Suppressor macrophage (primary cell): Measurements from ENCODE around the gene ZSWIM6.

Experiments
- DNase-seq, 4 experiments: peaks; one replicate each; pipeline ENCODE4 v3.0.0-alpha.2; 2020 to 2022

ZSWIM6 gene

DNA sequence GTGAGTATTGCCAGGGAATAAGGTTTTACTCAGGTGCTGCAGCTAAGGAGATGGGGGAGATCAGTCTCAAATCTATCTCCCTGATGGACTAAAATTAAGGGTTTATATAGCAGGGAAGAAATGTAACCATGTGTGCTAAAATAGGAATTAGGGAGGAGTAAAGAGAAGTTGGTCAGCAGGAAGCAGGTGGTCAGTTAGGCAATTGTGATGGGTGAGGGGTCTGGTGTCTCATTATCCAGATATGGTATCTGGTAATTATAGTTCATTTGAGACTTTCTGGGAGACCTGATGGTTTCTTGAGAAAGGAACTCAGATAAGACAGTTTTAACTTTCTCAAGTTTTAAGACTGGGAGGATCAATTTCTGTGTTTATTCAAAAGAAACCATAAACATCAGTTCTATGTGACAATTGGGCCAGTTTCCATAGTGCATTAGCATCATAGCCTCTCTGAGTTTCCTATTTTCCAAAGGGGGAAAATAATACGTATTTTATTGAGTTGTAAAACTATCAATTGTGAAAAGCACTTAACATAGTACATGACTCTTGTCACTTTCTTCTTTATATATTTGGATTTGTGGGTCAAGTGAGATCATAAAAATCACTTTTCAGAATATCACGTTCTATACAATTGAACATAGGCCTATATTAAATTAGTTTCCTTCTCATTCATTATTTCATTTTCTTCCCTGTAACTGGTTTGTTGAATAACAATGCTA, 115.9 kb downstream of the ZSWIM6 start:
- DNase-seq = no peak

DNA sequence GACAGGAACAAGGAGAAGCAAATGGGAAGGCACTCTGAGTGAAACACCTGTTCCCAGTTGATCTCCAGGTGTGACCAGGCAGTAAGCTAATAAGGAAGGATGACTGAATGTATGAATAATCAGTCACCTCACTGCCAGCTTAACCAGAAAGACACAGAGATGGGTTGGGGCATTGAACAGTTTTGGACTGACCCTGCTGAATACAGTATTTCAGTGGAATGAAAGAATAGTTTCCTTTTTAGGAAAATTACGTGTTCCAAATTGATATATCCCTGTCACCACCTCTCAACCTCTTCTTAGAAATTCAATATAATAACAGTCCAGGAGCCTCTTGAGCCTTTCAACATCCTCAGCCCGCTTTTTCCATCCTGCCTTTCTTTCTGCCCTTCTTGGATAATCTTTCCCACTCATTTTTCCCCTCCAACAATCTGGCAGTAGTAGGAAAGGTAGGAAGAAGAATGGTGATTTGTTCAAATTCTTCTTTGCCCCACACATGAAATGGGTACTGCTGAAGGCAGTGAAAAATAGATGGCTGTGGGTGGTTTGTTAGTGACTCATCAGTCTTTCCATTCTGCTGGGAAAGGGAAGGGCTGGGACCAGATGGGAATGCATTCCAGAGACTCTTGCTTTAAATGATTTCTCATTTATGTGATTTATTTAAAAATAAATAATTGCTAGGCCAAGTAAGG, 117.9 kb downstream of the ZSWIM6 start:
- DNase-seq = peak in 1 of 4 experiments; percentile 8

DNA sequence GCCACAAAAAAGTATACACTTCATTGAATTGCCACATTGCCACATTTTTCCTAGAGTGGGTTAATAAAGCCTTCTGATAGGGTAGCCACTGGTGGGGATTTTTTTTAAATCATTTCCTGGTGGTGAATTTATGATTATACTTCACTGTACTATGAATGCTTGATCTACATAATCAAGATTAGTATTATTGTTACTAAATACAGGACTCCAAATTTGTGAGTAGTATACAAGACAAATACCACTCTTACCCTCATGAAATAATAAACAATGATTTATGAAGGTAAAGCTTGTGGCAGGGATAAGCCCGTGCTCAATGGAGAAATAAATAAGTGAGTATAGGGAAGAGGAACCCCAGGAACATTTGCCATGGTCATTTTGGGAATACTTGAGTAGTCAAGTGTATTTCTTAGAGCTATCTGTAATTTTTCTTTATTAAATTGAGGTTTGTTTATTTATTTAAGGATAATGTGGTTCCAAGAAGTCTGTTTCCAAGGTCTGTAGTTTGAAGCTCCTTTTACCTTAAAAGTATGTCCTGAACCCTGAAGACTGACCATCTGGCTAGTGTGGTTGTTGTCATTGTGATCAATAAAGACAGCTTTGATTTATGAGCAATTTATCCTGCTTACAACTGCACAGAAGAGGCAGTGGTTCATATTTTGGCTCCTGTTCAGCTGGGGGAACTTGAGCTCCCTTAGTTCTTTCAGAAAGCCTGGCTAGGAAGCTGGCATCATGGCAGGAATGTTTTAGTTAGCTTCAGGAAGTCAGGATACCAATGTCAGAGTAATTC, 118.6 kb downstream of the ZSWIM6 start:
- DNase-seq = peak in 1 of 4 experiments; percentile 6

DNA sequence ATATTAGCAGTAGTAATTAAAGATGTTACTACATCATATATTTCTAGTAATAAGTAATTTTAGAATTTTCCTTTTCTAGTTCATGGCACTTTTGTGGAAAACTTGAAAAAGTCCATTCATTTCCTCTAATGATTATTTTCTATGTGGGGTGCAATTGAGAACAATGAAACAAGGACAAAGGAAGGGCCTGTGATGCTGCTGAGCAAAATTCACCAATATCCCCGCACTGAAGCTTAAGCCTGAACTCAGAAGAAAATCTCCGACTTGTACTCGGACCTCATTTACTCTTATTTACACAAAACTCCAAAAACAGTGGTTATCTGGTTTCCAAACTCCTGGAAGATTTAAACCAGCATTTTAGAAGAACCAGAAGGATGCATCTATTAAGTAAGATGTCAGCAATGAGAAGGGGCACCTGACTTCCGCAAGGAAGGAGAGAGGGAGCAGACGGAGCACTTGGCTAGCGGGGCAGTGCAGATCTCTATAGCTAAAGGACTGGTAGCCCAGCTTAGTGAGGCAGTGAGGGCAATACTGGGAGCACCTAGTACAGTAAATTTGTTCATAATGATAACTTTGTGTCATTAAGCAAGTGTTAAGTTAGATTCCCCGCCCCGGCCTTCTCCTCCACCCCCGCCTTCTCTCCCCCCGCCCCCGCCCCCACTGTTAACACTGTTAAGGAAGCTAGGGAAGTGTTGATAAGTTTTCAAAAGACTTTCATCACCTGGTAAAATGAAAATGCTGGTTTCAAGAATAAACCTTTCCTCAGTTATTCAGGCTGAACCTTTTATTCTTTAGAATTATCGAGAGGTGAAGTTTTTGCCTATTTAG, 123.3 kb downstream of the ZSWIM6 start:
- no peak for DNase-seq

DNA sequence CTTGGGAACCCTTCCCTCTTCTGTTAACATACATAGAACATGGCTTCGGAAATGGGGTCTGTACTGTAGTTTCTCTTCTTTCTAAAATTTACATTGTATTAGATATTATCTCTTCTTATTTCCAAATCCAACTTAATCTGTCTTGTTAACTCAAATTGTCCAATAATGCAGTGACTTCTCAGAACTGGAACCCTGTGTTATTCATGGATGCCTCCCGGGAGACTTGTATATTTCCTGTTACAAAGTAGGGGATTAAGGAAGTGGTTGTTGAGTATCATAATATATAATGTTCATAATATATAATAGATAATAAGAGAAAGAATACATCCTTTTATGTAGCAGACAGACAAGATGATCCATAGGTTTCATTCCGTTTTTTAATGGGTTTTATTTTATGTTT, 128.4 kb downstream of the ZSWIM6 start:
- DNase-seq = no peak

DNA sequence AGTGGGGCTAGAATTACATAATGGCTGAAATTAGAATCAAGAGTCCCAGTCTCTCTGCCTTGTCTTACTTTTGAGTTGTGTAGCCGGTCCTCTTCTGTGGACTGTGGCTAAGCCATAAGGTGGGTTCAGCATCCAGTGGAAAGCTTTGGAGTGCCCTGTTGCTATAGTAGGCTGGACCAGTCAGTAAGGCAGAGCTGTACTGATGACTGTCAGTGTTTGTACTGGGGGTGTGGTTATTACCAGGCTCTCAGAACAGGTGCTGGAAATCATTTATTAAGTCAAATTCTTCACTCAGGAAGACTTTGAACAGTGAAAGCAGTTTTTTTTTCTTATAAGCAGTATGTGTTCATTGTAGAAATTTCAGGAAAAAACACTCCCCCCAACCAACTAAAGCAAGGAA, 129.4 kb downstream of the ZSWIM6 start:
- no peak for DNase-seq

DNA sequence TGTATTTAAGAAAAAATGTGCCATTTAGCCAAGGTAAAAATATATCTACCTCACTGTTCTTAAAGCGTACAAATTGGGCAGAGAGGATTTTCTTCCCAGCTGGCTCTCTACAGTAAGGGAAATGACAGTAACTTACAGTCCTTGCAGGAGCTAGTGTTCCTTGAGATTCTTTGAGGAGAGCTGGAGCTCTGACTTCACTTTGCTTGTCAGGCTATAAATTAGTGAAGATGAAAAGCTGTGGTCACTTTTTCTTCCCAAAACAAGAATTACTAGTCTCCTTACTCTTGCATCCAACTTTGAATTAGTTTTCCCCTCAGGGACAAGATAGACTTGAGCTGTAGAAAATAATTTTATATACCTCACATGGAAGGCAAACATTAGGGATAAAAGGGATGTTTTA, 129.9 kb downstream of the ZSWIM6 start:
- no peak for DNase-seq

DNA sequence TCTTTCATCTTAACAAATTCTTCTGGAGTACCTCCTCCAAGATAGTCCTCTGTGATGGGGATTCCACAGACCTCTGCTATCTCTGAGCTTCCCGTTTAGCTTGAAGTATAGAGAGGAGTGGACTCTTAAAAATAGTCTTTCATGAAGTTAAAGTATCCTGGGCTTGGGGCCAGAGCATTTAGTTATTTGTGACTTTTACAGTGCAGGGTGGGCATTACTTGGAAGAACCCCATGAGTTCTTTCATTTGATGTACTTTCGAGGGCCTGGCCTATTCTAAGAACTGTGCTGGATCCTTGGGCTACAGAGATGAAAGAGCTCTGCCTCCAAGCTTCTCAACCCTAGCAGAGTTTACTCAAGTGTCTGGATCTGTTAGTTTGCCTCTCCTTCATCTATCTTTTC, 131.5 kb downstream of the ZSWIM6 start:
- no peak for DNase-seq

DNA sequence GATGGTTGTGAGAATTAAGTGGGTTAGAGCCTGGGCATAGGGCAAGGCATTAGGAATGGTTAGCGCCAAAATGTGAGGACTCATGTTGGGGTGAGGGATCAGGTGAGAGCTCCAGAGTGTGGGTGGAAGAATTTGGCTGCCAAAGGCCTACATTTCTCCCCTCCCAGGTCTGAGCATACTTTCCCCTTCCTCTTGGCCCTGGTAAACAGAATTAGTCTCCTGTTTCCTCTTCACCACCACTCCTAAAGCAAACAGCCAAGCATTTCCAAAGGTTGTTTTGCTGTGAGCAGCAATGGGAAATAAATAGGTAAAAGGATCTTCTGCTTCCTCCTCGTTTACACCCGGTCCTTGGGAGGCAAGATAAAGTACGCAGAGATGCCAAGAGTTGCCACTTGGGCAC, 132.5 kb downstream of the ZSWIM6 start:
- no peak for DNase-seq

DNA sequence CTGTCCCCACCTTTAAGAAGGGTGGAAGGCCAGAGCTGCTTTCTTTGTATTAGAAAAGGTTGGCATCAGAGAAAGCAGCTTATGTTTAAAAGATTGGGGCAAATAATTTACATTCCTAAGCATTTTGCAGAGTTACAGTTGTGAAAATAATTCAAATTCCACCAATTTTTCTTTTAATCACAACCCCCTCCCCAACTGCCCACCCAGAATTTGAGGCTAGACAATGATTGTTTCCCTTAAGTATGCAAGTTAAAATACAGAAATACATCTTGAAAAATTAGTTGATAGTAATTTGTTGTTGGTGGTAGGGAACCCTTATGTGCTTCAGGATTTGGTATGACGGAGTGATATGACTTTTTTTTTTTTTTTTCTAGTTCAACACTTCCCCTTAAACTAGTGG, 133.0 kb downstream of the ZSWIM6 start:
- DNase-seq = no peak

DNA sequence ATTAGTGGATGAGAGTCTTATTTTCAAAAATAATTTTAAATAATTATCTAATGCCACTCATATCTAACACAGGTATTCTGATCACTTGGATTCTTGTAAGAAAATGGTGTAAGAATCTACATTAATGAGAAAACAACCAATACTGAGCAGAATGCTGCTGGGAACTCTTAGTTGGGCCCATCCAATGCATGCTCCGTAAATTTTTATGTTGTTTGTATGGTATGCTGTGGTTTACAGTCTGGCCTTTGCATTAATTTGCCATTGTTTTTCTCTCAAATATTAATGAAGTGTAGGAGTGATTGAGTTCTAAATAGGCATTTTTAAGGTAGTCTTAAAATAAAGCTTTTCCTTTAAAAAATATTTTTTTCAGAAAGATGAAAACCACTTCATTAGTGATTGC, 133.4 kb downstream of the ZSWIM6 start:
- DNase-seq = no peak

DNA sequence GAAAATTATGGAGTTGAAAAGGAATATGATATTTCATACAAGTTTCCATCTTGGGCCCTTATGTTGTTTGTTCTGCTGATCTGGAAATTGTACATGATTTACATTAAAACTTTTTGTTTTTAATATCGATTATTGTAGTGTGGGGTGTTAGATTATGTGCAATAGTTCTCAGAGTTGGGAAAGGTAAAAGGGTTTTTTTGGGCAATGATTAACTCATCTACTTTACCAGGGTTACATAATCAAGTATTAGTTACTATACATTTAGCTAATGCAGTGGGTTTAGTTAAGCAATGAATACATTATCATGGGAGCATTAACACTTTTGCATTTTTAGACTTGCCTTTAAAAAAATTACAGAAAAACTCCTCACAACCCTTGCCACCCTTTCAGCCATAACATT, 134.0 kb downstream of the ZSWIM6 start:
- peak in 1 of 4 experiments; percentile 16 for DNase-seq

DNA sequence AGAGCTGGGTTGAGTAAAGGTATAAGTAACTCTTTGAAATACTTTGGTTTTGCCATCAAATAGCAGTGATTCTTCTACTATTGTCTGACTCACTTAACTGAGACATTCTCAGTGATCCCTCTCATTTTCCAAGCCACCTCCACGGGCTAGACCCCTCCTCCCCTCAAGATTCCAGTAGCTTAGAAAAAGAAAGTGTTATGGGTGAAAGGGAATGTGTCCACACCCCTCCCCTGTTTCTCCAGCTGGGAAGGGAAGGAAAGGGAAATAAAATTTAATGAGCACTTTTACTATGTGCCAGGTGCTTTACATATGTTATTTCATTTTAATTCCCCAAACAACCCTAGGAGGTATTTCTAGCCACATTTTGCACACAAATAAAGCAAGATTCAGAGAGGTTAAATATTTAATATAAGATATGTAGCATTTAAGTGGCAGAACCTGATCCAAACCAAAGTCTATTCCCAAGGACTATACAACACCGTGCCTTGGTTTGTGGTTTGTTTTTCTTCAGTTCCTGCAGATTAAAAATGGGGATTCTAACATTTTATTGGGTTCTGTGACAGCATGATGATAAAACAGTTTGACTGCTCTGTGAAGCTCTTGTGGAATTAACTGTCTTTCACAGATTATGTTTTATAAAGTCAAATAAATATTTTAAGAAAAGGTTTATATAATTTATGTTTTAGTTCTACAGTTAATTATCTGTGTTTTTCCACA, 135.9 kb downstream of the ZSWIM6 start:
- no peak for DNase-seq

DNA sequence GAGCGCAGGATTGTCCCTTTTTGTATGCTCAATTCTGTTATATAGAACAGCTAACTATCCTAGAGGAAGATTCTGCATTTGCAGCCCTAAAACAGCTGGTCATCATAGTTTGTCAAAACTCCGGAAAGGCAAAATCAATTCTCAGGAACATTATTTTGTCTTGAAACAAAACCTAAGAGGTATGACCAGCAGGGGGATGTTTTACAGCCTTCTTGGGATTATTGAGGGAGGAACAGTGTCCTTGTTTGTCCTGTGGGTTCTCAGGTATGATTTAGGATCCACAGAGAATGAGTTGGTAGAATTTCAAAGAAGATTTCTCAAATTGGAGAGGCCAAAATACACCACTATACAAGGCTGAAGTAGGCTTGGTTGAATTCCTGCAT, 136.4 kb downstream of the ZSWIM6 start:
- no peak for DNase-seq

DNA sequence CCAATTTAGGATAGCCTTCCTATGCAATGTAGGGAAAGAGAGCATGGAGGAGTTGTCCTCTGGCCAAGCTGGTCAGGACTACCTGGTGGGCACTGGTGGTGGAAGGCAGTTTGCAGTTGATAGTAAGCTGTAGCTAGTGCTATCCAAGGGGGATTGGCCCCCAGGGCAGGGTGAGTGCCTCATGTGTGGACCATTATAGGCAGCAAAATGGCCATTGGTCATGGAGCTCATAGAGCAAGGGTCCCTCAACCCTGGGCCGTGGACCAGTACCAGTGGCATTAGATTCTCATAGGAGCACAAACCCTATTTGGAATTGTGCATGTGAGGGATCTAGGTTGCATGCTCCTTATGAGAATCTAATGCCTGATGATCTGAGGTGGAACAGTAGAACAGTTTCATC, 139.3 kb downstream of the ZSWIM6 start:
- no peak for DNase-seq

DNA sequence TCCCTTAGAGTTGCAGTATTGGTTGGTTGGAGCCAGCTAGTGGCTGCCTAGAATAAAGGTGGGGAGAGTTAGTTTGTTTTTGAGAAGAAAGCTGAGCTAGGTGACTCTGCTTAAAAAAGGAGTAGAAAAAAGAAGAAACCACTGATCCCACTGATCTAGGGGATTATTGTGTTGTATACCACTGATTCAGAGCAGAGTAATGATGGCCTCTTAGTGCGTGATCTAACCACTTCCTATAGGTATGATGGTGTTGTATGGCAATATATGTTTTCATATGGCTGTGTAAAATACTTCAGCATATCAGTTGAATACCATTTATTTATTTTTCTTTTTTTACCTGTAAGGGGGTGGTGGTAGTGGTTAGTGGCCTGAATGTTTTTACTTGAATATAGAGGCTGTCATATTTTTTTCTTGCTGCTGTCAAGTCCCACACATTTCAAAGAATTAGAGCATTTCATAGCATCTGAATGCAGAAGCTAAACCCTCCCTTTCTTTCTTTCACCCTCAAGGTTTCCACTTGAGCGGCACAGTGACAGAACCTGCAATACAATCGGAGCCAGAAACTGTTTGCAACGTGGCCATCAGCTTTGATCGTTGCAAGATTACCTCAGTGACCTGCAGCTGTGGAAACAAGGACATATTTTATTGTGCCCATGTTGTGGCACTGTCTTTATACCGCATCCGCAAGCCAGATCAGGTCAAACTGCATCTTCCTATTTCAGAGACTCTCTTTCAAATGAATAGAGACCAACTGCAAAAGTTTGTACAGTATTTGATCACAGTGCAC, 140.3 kb downstream of the ZSWIM6 start:
- DNase-seq = no peak

DNA sequence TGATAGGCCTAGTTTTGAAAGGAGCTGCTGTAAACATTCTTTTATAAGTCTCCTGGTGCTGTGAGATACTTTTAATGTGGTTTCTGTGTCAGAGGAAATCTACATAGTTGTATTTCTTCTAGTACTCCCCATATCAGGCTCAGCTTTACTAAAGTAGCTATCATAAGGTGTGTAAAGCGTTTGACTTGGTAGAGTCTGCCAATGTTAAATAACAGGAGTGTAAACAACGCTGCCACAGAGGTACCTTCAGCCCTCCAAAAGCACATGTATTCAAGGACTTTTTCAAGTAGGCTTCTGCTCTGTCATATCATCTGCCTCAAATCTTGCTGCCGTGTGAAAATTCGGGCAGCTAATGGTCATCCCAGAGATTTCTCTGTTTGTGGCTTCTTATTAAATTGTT, 142.7 kb downstream of the ZSWIM6 start:
- DNase-seq = no peak

DNA sequence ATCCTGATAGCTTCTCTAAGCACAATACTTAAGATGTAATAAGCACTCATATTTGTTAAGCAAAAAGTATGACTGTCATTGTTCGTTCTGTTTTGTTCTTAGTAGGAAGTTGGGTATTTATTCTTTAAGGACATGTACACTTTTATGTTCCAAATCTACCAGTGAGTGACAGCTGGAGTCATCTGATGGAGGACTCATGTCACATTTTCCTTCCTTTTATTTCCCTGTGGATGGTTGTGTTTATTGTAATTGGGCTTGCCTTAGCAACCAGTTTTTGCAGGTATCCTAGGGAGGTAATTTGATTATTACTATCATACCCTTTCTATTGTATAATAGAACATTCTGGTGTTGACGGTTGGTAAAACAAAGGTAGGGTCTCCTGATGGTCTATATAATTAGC, 145.7 kb downstream of the ZSWIM6 start:
- no peak for DNase-seq

DNA sequence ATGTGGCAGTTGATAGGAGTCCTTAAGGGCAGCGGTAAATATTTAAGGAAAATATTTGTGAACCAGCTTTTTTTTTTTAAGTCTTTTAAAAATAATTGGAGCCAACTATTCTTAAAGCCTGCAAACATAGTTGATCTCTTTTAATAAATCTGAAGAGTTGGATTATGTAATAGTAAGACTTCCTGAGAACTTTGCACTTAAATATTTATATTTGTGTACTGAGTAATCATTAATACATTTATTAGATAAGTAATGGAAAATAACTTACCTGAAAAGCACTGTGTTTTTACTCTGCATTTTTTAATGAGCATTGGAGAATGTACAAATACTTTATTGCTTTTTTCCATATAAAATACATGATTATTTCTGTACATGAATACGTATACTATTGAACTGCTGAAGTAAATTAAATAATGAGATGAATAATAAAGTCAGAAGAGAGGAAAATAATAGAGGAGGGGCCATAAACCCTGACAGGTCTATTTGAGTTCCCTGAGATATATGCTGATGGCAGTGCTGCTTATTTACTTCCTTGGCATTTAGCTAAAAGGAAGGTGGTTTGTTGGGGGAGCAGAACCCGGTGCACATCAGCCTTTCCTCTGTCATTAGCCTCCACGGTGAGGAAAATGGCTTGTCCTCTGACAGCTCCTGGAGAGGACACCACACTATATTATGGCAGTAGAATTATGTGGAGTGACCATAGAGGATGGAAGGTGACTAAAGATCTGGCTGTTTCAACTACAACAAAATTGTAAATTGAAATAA, 148.0 kb downstream of the ZSWIM6 start:
- no peak for DNase-seq

DNA sequence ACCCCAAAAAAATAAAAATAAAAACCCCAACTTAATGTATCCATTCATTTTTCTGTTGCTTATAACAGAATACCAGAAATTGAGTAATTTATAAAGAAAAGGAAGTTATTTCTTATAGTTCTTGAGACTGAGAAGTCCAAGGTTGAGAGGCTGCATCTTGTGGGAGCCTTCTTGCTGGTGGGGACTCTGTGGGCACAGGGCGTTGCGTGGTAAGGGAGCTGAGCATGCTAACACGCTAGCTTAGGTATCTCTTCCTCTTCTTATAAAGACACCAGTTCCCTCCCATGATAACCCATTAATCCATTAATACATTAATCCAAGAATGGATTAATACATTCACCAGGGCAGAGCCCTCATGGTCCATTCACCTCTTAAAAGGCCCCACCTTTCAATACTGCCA, 150.9 kb downstream of the ZSWIM6 start:
- DNase-seq = peak in 3 of 4 experiments; percentile 12 to 33 (median 27)

DNA sequence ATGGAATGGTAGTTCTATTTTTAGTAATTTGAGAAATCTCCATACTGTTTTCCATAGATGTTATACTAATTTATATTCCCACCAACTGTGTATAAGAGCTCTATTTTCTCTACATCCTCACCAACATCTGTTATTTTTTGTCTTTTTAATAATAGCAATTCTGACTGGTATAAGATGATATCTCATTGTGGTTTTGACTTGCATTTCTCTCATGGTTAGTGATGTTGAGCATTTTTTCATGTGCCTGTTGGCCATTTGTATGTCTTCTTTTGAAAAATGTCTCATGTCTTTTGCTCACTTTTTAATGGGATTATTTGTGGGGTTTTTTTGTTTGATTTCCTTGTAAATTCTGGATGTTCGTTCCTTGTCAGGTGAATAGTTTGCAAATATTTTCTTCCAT, 154.4 kb downstream of the ZSWIM6 start:
- DNase-seq = no peak
